GM18861 (cell line): ENCODE measurements around the gene MAPT.
"Not testable (repeated sequence)": the region's sequence is repeated elsewhere in the genome, so short reads cannot be mapped to it uniquely, and the experiment has no call there.

ENCODE experiments used
- ATAC-seq: cut with Tn5 transposase; IDR thresholded peaks from one replicate; pipeline ENCODE4 v1.9.1; 2021; ENCODE audit not compliant: unreplicated experiment

Gene MAPT

GRCh38 chr17:45861165-45861564, 33.2 kb upstream of the MAPT start:
- ATAC-seq, result no peak

DNA sequence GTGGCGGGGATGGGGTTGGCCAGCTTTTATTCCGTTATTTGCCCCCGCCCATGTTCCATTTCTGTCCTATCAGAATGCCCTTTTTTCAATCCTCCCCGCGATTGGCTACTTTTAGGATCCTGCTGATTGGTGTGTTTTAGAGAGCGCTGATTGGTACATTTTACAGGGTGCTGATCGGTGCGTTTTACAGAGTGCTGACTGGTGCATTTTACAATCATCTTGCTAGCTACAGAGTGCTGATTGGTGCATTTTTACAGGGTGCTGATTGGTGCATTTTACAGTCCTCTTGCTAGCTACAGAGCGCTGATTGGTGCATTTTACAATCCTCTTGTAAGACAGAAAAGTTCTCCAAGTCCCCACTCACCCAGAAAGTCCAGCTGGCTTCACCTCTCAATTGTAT, 32.2 kb upstream of the MAPT start:
- not testable (repeated sequence) for ATAC-seq

GRCh38 chr17:45863857-45864654, 30.3 kb upstream of the MAPT start:
- no peak for ATAC-seq

GRCh38 chr17:45867171-45867570, 27.2 kb upstream of the MAPT start:
- ATAC-seq, result no peak

GRCh38 chr17:45867702-45868101, 26.7 kb upstream of the MAPT start:
- ATAC-seq, result no peak

DNA sequence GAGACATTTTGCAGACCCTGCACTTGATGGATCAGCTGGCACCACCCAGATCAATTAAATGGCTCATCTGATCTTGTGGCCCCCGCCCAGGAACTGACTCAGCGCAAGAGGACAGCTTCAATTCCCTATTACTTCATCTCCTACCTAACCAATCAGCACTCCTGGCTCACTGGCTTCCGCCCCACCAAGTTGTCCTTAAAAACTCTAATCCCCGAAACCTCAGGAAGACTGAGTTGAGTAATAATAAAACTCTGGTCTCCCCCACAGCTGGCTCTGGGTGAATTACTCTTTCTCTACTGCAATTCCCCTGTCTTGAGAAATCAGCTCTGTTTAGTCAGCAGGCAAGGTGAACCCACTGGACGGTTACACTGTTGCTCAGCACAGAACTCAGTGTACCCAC, 26.1 kb upstream of the MAPT start:
- no peak for ATAC-seq

DNA sequence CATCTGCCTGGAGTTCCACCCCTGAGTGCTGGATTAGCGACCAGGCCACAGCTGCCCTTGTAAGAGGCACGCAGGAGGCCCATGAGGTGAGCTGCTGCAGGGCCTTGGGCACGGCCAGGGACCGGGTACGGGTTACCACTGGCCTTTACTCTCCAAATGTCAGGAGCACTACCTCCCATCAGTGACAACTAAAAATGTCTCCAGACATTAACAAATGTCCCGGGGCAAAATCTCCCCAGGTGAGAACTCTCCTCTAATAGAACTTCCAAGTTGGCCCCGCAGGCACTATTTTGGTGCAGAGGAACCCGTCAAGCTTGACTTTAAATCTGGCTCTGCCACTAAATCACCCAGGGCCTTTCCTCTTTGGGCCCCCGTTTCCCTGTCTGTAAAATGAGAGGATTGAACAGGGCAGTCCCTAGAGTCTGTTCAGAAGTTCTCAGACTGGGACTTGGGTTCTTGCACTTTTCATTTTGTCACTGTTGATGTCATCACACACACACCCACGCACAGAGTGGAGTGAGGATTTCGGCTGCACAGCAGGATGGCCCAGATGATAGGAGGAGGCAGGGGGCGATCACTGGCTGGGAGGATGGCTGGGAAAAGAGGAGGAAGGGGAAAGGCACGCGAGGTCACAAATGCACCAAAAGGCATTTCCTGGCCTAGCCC, 24.5 kb upstream of the MAPT start:
- no peak for ATAC-seq

DNA sequence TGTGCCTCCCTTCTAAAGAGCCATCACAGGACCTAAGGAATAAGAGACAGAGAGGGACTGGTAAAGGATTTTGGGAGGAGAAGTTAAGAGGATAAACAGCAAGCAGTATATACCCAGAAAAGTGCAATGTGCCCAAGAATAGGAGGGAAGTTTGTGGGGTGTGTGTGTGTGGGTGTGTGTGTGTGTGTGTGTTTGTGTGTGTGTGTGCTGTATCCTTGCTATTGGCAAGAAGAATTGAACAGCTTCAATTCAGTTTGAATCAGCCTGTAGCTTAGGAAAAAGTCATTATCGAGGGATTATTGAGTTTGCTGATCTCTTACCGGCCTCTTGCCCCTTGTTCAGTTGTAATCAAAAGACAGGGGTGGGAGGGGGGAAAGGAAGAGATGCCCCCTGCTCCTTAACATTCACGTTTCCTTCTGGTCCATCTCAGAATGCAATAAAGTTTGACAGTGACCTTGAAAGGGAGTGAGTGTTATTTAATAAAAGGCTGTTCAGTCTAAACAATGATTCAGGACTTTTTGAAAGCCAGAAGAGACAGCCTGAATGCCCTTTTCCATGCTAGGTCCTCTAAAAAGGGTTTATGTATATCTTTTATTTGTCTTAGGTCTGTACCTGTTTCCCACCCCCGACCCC, 23.9 kb upstream of the MAPT start:
- no peak for ATAC-seq

DNA sequence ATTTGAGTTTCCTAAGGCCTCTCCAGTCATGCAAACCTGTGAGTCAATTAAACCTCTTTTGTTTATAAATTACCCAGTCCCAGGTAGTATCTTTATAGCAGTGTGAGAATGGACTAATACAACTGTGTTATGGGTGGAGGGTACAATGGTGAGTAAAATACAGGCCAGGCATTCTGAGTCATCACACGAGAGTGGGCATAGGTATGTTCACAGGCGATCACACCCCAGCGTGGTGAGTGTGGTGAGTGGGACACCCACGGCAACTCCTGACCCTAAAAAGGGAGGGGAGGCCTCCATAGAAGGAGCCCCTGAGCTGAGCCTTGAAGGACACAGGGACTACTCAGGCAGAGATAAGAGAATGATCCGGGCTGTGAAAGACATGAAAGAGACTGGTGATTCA, 22.6 kb upstream of the MAPT start:
- ATAC-seq, result no peak

- no peak for ATAC-seq
Observed at GRCh38 chr17:45873728-45874127, 20.6 kb upstream of the MAPT start.

GRCh38 chr17:45874151-45874550, 20.2 kb upstream of the MAPT start:
- ATAC-seq, result no peak

- no peak for ATAC-seq
Observed at GRCh38 chr17:45876539-45876938, 17.8 kb upstream of the MAPT start.

- ATAC-seq, result no peak
Observed at GRCh38 chr17:45877467-45877866, 16.9 kb upstream of the MAPT start.

DNA sequence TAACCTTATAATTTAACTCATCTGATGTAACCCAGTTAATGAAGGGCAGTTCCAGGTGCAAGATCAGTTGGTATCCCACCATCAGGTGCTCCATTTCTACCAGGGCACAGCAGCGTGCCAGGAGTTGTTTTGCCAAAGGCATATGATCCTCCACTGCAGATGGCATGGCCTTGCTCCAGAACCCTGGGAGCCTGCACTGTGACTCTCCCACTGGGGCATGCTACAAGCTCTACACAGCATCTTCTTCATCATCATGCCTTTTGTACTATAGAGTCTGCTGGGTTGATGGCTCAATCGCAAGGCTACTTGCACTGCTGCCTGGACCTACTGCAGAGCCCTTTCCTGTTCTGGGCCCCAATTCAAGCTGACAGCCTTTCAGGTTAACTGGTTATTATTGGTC, 11.3 kb upstream of the MAPT start:
- no peak for ATAC-seq

DNA sequence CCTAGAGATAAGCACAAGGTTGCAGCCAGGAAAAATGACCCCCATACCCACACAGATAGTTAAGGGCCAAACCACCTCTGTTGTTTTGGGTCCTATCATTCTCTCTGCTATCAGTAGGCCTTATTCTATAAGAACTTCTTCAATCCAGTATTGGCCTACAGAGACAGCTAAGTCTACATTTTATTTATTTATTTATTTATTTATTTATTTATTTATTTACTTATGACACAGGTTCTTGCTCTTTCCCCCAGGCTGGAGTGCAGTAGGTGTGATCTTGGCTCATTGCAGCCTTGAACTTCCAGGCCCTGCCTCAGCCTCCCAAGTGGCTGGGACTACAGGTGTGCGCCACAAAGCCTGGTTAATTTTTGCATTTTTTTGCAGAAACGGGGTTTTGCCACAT, 7.5 kb upstream of the MAPT start:
- no peak for ATAC-seq

- ATAC-seq, result no peak
Observed at GRCh38 chr17:45888392-45888791, 6.0 kb upstream of the MAPT start.

- ATAC-seq, result no peak
Observed at GRCh38 chr17:45889579-45889978, 4.8 kb upstream of the MAPT start.

DNA sequence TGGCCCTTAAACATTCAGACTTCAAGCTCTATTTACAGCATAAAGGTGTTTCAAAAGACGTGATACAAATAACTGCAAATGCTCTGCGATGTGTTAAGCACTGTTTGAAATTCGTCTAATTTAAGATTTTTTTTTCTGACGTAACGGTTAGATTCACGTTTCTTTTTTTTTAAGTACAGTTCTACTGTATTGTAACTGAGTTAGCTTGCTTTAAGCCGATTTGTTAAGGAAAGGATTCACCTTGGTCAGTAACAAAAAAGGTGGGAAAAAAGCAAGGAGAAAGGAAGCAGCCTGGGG, 681 bp upstream of the MAPT start:
- no peak for ATAC-seq

DNA sequence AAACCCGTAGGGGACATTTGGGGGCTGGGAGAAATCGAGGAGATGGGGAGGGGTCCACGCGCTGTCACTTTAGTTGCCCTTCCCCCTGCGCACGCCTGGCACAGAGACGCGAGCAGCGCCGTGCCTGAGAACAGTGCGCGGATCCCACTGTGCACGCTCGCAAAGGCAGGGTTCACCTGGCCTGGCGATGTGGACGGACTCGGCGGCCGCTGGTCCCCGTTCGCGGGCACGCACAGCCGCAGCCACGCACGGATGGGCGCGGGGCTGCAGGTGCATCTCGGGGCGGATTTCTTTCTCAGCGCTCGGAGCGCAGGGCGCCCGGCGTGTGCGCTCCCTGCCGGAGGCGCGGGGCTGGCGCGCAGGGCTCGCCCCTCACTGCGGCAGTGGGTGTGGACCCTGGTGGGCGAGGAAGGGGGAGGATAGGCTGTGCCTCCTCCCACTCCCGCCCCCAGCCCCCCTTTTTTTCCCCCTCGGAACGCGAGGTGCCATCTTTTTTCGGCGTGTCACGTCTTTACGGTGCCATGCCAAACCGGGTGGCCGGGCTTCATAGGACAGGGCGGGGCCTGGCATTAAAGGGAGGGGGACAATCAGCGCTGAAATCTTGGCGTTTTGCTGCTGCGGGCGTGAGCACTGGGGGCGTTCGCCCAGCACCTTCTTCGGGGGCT, 1.1 kb downstream of the MAPT start:
- ATAC-seq, result no peak

DNA sequence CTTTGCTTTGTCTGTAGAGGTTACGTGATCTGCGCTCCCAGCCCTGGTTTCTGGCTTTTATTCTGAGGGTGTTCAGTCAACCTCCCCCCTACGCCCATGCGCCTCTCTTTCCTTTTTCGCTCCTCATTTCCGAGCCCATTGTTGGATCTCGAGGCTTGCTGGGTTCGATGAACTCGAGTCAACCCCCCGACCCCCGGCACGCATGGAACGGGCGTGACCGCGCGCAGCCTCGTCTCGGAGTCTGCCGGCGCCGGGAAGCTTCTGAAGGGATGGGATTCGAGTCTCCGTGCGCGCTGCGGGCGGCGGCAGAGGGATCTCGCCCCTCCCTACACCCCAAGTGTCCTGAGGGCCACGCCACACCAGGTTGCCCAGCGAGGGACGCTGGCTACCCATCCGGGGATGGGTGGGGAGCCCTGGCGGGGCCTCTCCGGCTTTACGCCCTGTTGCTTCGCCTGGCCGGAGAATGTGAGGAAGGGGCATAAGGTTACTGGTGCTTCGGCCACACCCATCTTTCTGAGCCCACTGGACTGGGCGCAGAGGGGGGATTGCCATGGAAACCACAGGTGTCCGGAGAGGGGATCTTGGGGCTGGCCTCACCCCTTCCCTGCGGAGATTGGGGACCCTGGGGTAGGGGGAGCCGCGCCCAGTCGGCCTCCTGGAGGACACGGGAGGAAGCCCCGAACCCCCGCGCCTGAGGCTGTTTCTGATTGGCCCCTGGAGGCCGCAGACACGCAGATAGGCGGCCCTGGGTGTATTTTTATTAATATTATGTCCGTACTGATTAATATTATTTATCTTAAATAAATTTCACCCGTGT, 1.8 kb downstream of the MAPT start:
- ATAC-seq, result no peak
